GM18868 (cell line): ENCODE measurements around the gene PTPN13.

ENCODE experiments used
- ATAC-seq: cut with Tn5 transposase; IDR thresholded peaks from one replicate; pipeline ENCODE4 v1.9.1; 2021; ENCODE audit warnings: mild to moderate bottlenecking, moderate library complexity; ENCODE audit not compliant: unreplicated experiment

Gene PTPN13

DNA sequence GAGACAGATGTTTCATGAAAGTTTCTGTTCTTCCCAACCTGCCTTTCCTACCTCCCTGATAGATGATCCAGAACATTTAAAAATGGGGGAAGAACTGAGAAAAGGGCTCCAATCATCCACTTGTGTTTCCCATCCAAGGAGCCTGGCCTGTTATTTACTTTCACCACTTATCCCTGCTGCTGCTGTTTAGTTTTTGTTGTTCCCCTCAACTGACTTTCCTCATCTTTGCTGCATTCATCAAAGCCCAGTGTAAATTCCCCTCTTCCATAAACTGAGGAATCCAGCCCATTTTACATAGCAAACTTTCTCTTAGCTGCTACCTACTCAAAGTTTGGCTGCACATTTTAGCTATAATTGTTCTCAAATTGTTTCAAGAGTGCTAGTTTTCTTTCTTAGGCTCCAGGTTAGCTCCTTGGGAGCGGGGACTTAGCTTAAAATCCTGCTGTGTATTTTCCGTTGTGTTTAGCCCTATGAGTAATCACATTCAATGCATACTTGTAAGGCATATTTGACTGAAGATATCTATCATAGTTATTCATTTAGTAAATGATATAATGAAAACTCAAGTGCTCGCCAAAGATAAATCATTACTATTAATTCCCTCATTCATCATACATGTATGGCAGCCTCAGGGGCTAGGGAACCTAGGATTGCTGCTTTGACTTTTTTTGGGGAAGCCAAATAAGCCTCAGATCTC is 1.4 kb upstream of the PTPN13 start:
- no peak for ATAC-seq

DNA sequence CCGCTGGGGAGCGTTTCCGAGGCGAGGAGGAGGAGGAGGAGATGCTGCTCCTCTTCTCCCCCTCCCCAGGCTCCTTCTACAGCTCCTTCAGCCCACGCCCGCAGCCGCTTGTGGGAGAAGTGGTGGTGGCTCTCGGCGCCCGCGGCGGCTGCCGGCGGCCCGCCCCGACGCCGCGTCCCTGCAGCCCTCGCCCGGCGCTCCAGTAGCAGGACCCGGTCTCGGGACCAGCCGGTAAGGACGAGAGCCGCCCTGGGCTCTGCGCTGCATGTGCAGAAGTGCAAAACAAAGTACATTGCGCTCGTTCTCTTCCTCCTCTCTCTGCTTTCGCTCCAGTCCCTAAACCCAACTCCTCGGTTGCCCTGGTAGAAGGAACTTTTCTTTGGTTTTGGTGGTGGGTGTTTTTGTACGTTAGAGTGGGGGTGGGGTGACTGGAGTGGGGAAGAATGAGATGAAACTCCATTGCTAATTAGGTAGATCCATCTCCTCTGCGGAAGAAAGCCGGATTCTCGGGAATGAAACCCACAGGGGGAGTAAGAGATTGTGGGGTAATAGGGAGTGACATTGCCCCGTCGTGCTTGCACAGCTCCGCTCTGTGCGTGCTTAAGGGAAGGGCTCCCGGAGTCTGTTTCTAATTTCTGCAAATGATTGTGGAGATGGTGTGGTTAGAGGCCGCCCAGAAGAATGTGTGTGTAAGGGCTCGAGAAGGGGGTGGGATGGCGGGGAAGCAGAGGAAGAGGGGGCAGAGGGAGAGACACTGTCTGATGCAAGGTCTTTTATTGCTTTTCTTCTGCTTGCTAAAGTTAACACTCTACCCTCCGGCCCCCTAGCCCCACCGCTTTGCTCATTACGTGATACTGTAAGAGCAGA is 677 bp downstream of the PTPN13 start:
- peak; percentile 15 for ATAC-seq

DNA sequence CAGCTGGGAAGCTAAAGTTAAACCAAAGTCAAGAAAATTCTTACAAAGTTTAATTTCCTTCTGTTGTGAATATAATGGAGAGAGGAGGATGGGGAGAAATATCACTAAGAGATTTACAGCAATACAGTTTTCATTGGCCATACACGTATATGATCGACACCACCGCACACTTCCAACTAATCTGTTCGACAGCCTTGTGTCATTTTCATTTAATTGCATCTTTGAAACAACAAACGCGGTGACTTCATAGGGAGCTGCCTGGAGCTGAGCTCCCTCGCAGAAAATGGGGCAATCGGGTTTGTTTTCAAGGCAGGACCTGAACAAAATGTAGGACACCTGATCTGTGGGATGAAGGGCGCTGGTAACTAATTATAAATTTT is 1.3 kb downstream of the PTPN13 start:
- ATAC-seq, result no peak

DNA sequence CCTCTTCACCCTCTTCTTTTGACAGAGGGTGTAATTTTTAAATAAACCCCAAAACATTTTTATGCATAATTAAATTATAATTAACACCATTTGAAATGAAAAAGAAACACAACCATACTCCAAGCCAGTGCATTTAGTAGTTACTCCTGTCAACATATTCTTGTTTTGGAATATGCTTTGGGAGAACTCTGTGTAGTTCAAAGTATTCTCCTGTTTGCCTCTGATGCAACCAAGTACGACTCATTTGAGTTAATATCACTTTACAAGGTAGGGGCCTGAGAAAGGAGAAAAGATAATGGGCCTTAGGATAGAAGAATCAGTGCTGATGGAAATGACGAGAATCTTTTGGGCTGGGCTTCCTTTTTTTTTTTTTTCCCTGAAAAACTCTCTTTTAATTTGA is 2.7 kb downstream of the PTPN13 start:
- ATAC-seq, result no peak

DNA sequence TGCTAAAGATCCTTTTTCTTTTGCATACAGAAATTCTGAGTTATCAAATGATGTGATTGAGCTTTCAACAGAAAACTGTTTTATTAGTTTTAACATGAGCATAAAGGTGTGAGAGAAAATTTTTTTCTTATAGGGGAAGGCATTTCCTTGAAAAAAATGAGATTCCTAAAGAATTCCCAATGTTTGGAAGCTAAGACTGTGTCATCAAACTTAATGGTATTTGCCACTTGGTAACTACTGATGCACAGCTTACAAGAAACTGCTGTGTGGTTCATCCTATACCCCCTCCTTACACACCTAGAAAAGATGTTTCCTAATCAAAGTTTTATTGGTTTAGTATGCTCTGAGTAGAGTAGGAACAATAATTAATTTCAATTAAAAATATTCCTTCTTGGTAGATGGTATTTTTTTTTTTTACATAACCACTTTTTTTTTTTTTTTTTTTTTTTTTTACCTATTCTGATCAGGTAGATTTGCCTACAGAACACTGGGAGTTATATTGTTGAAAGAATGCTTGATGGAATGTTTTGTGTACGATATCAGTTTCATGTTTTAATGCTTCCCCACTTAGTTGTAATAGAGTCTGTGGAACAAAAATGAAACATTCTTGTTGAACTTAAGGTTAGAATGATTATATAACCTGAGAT is 6.0 kb downstream of the PTPN13 start:
- no peak for ATAC-seq

DNA sequence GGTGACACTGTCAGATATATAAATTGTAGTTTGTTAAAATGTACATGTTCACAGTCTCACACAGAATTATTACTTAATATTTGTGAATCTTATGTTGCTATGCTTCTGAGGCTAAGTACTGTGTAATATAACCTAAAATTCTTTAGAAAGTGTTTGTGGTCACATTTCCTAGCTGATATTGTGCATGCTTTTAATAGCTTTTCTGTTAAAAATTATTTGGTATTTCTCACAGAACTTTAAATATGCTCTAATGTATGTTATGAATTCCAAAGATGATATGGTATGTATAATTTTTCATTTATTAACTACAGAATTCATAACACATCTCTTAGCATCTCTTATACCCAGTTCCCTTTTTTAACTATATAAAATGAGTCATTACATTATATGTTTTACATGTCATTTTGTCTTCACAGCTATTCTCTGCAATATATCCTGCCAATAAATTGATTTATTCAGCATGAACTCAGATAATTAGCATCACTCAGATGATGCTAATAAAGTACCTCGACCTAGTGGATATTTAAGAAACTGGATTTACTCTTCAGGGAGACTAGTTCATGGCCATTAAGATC is 9.3 kb downstream of the PTPN13 start:
- ATAC-seq, result peak; percentile 70

DNA sequence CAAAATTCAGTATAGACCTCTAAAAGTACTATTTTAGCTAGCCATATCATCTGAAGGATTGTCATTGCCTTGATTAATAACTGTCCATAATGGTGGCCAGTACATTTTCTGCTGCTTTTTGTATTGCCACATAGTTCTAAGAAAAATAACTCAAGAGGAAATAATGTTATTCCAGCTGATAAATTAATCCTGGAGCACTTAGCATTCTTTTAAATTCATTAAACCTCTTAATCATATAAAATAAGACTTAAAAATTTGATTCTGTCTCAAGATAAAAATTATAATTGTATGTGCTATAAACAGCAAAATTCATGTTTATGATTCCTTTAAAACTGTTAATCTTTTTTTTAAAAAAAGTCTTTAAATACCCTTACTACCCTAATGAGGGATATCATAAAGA is 12.7 kb downstream of the PTPN13 start:
- no peak for ATAC-seq

DNA sequence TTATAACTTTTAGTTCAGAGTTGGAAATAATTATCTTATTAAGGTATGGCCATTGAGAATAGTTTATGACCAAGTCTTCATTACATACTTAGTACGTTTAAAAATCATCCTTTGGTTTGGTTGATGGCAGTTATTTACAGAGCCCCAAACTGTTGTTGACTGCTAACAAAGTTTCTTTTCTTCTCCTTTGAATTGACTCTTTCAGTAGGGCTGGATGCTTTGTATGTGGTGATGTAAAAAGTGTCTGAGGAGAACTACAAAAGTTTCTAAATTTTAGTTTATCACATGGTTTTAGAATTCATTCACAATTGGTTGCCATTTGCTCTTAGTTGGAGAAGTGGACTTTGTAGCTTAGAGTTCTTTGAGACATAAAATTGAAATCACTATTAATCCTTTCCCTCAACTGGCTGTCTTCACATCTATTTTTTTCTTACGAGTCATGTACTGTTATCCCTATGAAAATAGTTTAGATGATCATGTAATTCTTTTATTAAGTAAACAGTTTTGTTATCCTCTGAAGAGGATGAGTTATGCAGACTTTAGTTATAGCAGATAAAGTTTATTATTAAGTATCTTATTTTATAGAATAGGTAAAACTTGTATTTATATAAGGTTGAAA is 14.8 kb downstream of the PTPN13 start:
- ATAC-seq, result no peak

DNA sequence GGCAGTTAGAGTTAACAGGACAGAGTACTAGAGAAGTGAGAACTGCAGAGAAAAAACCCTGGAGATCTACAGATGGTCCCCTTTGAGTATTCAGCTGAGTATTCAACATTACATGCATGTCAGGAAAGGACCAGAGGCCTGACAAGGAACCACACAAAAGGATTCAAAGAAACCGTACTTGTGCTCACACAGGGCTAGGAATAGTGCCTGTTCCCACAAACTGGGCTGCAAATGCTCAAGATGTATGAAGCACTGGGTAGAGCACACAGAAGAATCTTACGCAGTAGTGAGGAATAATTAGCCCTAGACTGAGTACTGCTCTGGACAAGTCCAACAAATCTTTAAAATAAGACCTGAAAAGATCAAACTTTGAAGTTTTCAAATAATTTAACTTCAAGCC is 17.6 kb downstream of the PTPN13 start:
- ATAC-seq, result no peak

DNA sequence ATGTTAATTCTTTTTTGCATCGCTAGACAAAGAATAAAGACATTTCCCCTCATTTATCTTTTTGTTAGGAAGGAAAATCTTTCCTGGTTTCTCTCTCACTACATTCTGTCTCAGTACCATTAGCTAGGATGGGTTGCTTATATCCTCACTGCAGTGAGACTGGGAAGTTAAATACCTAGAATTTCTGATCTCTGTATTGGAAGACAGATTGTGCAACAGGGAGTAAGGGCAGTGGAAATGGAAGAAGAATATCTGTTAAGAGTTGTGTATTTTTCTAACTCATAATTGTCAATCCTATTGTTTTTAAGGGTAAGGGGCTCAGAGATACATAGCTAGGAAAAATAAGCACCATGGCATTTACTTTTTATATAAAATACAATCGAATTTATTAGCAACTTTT is 19.6 kb downstream of the PTPN13 start:
- no peak for ATAC-seq

DNA sequence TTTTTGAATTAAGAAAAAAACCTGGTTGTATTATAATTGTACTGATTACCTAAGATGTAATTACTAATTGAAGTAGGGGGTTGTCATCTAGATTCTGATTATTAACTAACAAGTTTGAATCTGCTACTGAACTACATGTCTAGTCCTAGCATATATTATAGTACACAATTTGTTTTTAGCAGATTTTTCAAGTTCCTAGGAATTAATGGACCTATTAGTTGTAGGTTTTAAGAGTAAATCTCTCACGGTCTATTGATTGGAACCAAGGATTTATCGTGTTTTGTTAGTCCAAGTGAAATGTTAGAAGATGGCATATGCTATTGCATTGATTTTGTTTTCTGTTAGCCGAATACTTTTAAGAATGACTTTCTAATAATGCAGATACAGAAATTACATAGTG is 20.8 kb downstream of the PTPN13 start:
- no peak for ATAC-seq

DNA sequence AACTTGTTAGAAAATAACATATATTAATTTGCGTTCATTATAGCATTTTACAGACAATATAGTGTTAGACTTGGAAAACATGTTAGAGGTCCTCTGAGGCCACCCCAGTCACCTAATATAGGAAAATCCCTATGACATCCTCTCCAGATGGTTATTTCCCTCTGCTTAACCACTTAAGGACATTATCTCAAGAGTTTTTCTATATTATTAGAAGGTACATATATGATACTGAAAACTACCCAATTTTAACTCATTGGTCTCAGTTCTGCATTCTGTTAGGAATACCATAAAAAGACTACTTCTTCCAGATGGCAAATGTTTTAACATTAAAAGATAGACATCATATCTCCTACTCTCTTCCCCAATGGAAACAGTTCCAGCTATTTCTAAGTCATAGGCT is 21.4 kb downstream of the PTPN13 start:
- peak; percentile 76 for ATAC-seq

DNA sequence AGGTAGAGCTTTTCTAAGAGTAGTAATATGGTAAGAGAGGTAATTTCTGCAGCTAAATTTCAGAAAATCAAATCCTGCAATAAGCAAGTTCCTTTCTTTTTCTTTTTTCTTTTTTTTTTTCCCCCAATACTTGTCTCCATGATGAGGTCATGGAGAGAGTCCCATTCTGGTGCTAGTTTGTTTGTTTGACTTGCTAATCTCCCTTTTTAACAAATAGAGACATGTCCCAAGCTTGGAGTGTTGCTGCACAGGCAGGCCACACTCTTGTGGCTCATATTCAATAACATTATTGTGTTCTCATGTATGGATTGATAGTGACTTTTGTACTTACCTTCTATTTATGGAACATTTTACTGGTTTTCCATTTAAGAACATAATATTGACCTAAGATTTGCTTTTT is 25.5 kb downstream of the PTPN13 start:
- no peak for ATAC-seq

DNA sequence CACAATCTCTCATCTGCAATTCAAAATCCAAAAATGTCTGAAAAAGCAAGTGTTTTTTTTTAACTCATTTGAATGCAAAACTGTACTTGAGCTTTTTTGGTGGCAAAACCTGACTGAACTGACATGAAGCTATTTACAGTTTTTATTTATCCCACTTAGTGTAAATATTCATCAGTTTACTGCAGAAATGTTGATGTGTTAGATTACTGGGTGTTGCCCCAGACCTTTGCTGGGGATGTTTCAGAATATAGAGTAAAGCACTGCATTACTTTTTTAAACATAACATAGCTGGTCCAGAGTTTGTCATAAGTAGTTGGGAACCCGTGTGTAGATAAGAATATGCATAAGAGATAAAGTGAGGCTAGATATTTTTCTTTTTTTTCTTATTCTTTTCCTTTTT is 27.3 kb downstream of the PTPN13 start:
- no peak for ATAC-seq

DNA sequence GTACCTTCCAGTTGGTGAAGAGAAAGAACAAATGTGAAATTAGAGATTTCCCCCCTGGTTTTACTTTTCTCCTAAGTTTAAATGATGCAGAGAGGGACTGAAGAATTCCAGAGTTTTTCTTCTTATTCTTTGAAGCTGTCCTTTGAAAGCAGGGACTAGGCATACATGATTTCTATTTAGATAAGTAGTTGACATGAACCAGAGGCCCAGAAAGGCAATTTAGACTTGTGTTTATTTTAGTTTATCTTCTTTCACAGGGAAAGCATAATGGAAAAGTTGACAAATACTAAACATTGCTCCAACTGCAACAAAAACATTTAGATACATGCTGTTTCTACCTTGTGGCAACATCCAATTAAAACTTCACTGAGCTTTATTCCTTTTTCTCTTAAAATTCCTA is 32.0 kb downstream of the PTPN13 start:
- no peak for ATAC-seq

DNA sequence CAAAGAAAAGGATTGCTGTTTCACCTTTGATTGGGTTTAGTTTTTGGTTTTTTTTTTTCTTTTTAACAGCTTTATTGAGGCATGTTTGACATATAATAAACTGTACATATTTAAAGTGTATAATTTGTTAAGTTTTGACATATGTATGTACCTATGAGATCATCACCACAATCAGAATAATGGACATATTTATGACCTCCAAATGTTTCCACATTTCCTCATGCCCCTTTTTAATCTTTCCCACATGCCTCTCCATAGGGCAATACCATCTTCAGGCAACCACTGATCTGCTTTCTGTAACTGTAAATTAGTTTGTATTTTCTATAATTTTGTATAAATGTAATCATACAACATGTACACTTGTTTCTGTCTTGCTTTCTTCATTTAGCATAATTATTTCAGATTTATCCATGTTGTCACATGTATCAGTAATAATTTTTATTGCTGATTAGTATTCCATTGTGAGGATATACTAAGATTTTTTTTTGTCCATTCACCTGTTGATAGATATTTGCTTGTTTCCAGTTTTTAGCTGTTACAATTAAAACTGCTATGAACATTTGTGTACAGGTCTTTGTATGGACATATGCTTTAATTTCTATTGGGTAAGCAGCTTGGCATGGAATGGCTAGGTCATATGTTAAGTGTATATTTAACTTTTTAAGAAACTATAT is 33.5 kb downstream of the PTPN13 start:
- no peak for ATAC-seq

DNA sequence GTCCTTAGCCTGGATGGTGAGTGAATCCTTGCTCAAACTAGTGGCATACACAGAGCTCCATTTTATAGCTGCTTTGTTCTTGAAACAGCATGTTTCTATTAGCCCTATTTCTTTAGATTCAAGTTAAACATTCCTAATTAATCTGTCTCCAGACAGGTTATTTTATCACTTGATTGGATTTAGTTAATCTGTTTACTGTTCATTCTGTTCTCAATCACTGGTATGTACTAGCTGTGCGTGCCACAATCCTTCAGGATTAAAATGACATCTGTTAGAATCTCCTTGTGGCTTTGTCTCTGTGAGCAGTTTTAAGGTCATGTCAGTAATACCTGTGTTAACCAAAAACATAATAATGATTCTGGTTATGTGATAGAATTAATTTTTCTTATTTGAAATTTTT is 36.5 kb downstream of the PTPN13 start:
- ATAC-seq, result no peak

DNA sequence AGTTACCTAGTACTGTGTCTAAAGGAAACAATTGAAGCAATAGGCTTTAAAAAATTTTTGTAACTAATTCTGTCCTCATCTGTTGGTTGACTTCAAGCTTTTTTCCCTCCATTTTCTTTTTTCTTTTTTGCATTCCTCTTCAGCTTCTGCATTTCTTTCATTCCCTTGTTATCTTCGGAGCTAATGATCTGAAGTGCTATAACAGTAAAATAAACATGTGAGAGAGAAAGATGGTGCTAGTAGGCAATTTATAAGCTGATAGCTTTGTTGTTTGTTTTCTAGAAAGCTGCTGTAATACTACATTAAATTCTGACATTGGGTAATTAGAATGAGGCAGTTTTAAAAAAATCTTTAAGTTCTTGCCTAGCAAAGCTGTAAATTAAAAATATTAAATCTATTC is 37.1 kb downstream of the PTPN13 start:
- ATAC-seq, result no peak

DNA sequence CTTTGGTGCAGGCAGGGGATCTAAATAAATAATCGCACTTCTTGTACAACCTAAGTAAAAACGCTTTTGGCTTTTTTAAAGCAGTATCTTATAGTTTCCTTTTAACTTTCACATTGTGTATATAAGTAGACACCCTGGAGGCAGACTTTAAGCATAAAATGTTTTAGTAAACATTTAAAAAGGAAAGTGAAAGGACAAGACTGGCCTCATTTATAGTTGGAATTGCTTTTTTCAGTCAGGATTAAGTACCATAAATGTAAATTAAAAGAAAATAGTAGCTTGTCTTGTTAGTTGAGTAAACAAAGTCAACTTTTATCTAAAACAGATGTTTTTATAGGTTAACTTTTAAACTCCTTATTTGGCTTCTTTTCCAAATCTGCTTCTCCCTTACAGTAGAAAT is 39.7 kb downstream of the PTPN13 start:
- no peak for ATAC-seq

DNA sequence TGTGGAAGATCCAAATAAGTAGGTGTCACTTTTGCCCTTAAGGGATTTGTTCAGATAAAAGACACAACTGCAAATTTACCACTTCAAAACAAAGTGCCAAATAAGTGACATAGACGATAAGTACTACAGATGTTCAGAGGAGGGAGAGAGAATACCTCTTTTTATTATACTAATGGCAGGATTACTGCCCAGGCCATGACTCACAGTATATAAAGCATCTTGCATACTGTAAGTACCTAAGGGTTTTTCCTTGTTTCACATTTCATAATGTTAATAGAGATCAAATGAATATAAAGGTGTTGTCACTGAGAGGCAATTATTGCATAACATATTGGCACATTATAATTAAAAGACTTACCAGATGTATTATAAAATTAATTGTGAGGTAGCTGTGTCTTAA is 46.4 kb downstream of the PTPN13 start:
- ATAC-seq, result no peak
